Measurements from ENCODE around the gene MYADM.
A peak's percentile ranks its signal among the peaks of the same experiment; 100 is the strongest.
"Not testable (repeated sequence)": the region's sequence is repeated elsewhere in the genome, so short reads cannot be mapped to it uniquely, and the experiment has no call there.

The MYADM gene

GRCh38 chr19:53868892-53869804, 1.5 kb downstream of the MYADM start:
- peak; percentile 85 for DNase-seq (ENCODE audit: low spot score)

DNA sequence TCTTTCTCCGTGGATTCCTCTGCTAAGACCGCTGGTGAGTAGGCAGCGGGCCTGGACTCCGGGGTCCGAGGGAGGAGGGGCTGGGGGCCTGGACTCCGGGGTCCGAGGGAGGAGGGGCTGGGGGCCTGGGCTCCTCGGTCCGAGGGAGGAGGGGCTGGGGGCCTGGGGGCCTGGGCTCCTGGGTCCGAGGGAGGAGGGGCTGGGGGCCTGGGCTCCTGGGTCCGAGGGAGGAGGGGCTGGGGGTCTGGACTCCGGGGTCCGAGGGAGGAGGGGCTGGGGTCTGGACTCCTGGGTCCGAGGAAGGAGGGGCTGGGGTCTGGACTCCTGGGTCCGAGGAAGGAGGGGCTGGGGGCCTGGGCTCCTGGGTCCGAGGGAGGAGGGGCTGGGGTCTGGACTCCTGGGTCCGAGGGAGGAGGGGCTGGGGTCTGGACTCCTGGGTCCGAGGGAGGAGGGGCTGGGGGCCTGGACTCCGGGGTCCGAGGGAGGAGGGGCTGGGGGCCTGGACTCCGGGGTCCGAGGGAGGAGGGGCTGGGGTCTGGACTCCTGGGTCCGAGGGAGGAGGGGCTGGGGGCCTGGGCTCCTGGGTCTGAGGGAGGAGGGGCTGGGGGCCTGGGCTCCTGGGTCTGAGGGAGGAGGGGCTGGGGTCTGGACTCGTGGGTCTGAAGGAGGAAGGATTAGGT, 2.3 kb downstream of the MYADM start:
- DNase-seq (ENCODE audit: low spot score): not testable (repeated sequence)

DNA sequence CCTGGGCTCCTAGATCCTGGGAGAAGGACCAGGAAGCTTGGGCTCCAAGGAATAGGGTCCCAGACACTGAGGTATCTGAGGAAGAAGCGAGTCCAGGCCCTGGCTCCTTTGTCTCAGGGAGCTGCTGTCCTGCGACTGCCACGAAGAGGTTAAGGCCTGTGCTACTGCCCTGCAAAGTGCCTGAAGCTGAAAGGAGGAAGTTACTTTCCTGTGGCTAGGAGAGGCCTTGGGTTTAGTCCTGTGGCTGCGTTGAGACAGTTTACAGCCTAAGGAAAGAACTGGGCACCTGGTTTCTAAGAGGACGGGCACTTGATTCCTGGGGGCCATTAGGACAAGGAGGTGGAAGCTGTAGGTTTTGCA, 2.8 kb downstream of the MYADM start:
- no peak for DNase-seq (ENCODE audit: low spot score)

GRCh38 chr19:53871454-53871853, 3.8 kb downstream of the MYADM start:
- no peak for DNase-seq (ENCODE audit: low spot score)

DNA sequence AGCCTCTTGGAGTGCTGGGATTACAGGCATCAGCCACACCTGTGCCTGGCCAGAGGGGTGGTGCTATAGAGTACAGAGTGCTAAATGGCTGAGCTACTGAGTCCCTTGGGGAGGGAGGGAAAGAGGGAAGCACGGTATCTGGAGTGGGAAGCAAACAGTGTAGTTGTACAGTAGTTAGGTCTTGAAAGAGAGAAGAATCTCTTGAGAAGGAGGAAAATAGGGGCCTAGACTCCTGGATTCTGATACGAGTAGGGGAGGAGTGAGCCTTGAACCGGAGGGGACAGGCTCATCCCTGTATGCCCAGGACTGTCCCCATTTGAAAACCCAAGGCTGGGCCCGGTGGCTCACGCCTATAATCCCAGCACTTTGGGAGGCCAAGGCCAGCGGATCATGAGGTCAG, 5.1 kb downstream of the MYADM start:
- DNase-seq (ENCODE audit: low spot score): no peak

- no peak for DNase-seq (ENCODE audit: low spot score)
Measured at GRCh38 chr19:53873773-53874605, 6.3 kb downstream of the MYADM start.

- DNase-seq (ENCODE audit: low spot score): no peak
Measured at GRCh38 chr19:53874606-53874990, 6.9 kb downstream of the MYADM start.

GRCh38 chr19:53875602-53876325, 8.1 kb downstream of the MYADM start:
- DNase-seq (ENCODE audit: low spot score): no peak

DNA sequence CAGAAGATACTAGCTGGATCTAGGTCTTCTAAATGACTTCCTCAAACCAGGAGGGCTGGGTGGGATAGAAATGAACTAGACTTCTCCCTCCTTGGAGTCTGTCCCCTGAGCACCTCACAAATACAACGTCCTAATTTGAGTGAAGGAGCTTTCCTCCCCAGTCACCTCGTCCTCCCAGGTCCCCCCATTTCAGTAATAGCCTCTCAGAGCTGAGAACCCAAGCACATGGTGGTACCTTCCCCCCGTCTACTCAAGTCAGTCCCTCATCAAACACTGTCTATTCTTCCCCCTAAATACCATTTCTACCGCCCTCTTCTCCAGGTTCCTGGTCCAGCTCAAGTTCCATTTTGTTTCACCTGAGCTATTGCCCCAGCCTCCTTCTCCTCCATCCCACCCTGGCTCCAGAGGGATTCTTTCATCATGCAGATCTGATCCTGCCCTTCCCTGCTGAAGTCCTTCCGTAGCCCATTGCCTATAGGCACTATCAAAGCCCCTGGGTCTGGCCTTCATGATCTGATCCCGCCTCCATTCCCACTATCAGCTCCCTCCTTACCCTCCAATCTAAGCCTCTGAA, 9.1 kb downstream of the MYADM start:
- DNase-seq (ENCODE audit: low spot score): no peak

GRCh38 chr19:53877361-53877766, 9.7 kb downstream of the MYADM start:
- DNase-seq (ENCODE audit: low spot score): peak; percentile 38

DNA sequence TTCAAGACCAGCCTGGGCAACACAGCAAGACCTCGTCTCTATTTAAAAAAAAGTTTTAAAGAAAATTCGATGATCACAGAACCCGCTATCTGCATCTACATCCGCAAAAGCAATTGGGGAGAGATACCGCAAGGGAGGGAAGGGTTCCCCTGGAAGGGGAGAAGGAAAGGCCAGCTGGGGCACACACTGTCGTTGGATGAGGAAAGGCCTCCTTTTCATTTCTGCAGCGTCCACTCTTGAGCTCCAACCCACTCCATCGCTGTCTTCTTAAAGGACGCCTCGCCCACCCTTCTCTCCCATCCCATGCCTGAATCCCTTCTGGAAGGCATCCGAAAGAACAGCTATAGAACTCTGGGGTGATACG, 11.1 kb downstream of the MYADM start:
- DNase-seq (ENCODE audit: low spot score): no peak

- peak; percentile 80 for DNase-seq (ENCODE audit: low spot score)
Measured at GRCh38 chr19:53879140-53880081, 11.7 kb downstream of the MYADM start.

DNA sequence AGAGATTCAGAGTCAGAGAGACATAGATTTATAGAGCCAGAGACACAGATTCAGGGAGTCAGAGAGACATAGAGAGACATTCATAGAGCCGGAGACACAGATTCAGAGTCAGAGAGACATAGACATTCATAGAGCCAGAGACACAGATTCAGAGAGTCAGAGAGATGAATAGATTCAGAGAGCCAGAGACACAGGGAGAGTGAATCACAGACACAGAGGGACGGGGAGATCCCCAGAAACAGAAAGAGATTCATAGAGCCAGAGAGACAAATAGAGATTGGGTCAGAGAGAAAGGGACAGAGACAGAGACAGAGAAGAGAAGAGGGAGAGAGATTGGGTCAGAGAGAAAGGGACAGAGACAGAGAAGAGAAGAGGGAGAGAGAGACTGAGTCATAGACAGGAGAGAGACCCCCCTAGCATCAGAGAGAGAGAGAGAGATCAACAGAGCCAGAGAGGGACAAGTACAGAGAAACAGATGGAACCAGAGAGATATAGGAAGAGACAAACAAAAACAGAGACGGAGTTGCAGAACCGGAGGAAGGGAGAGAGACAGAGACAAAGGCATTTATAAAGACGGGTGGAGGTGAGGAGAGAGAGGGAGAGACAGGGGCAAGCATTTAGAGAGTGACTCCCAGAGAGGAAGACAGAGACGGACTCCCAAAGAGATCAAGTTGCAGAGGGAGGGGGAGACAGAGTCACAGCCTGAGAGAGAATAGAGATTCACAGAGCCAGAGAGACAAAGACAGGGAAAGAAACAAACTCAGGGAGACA, 13.2 kb downstream of the MYADM start:
- DNase-seq (ENCODE audit: low spot score): no peak

GRCh38 chr19:53881482-53882390, 14.1 kb downstream of the MYADM start, which contains the start of gene PRKCG:
PRKCG (plus strand) TSS chr19:53882197; CDS start chr19:53882495, 298 bp downstream.
- no peak for DNase-seq (ENCODE audit: low spot score)

DNA sequence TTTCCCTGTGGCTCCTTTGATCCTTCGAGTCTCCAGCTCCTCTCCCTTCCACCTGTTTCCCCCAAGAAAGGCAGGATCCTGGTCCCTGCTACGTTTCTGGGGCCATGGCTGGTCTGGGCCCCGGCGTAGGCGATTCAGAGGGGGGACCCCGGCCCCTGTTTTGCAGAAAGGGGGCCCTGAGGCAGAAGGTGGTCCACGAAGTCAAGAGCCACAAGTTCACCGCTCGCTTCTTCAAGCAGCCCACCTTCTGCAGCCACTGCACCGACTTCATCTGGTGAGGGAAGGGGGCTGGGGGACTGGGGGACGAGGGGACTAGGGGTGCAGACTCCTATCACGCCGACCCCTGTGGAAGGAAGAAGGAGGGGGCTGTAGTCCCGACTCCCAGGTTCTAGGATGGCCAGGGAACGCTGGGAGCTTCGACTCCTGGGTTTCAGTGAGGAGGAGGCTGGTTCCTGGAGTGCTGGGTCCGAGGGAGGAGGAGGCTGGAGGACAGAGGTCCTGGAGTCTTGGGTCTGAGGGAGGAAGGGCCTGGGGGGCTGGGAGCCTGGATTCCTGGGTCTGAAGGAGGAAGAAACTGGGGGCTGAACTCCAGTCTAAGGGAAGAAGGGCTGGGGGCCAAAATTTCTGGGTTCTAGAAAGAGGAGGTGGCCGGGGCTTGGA, 14.8 kb downstream of the MYADM start:
- no peak for DNase-seq (ENCODE audit: low spot score)

GRCh38 chr19:53883231-53883661, 15.6 kb downstream of the MYADM start:
- no peak for DNase-seq (ENCODE audit: low spot score)

GRCh38 chr19:53883741-53884140, 16.1 kb downstream of the MYADM start:
- DNase-seq (ENCODE audit: low spot score): no peak

DNA sequence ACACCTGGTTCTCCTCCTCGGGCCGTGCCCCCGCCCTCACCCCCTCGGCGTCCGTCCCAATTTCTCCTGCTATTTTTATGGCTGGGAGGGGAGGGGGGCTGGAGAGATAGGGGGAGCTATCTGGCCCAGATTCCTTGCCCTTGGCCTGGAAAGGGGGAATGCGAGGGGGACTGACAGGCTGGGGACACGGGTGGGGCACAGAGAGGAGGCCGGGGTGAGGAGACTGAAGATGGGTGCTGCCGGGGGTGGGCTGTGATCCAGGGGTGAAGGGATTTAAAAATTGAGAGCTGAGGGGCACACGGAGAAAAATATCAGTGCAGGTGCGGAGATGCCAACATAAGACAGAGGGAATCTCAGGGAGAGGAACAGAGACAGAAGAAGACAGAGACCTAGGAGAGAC, 16.6 kb downstream of the MYADM start:
- no peak for DNase-seq (ENCODE audit: low spot score)

Measured in kidney tubule cell (primary cell).